GM18520 (cell line): ENCODE data around the gene TSPAN1.

Experiments
- ATAC-seq: cut with Tn5 transposase; IDR thresholded peaks from one replicate; pipeline ENCODE4 v1.9.1; 2021; ENCODE audit not compliant: unreplicated experiment

TSPAN1 gene

GRCh38 chr1:46174448-46175231 is at the start of gene TSPAN1:
Gene TSPAN1 (plus strand): TSS chr1:46175087. CDS start chr1:46181108, 6,021 bp downstream.
- no peak for ATAC-seq

- ATAC-seq, result no peak
Measured at GRCh38 chr1:46128344-46128743, 46.5 kb upstream of the TSPAN1 start.

- ATAC-seq, result no peak
Measured at GRCh38 chr1:46130121-46130520, 44.8 kb upstream of the TSPAN1 start.

- no peak for ATAC-seq
Measured at GRCh38 chr1:46130606-46131005, 44.3 kb upstream of the TSPAN1 start.

- no peak for ATAC-seq
Measured at GRCh38 chr1:46131093-46131492, 43.8 kb upstream of the TSPAN1 start.

GRCh38 chr1:46131712-46132528 is 43.0 kb upstream of the TSPAN1 start:
- no peak for ATAC-seq

GRCh38 chr1:46132529-46133180 is 42.2 kb upstream of the TSPAN1 start, which contains the start of gene PIK3R3:
Gene PIK3R3 (minus strand): TSS chr1:46132629. CDS start chr1:46131952, 677 bp downstream.
- ATAC-seq, result peak; percentile 81

- peak; percentile 24 for ATAC-seq
Measured at GRCh38 chr1:46133181-46133658, 41.7 kb upstream of the TSPAN1 start.

GRCh38 chr1:46133781-46134350 is 41.0 kb upstream of the TSPAN1 start:
- no peak for ATAC-seq

GRCh38 chr1:46134660-46135331 is 40.1 kb upstream of the TSPAN1 start:
- no peak for ATAC-seq

- no peak for ATAC-seq
Measured at GRCh38 chr1:46136711-46137110, 38.2 kb upstream of the TSPAN1 start.

GRCh38 chr1:46137916-46138315 is 37.0 kb upstream of the TSPAN1 start:
- ATAC-seq, result no peak

- ATAC-seq, result no peak
Measured at GRCh38 chr1:46148318-46148717, 26.6 kb upstream of the TSPAN1 start.

GRCh38 chr1:46150085-46150484 is 24.8 kb upstream of the TSPAN1 start:
- no peak for ATAC-seq

- ATAC-seq, result no peak
Measured at GRCh38 chr1:46152016-46152415, 22.9 kb upstream of the TSPAN1 start.

GRCh38 chr1:46153228-46153627 is 21.7 kb upstream of the TSPAN1 start:
- ATAC-seq, result no peak

GRCh38 chr1:46153732-46154131 is 21.2 kb upstream of the TSPAN1 start:
- no peak for ATAC-seq

- ATAC-seq, result no peak
Measured at GRCh38 chr1:46157916-46158311, 17.0 kb upstream of the TSPAN1 start.

GRCh38 chr1:46158312-46159281 is 16.3 kb upstream of the TSPAN1 start:
- ATAC-seq, result no peak
